ENCODE data around the gene PEX11G. TPM values are rescaled to one million over a fixed set of nuclear protein-coding genes. Genes with fewer than 3 reads are reported as not detected.
A peak's percentile ranks its signal among the peaks of the same experiment; 100 is the strongest.

PEX11G gene
- total and polyA plus RNA-seq, 9 of the 15 experiments (the other 6 are each of a cell fraction or from before 2014, with no cell fraction given) = 0.07 to 3.2 (median 0.70) TPM; not detected in 1

DNA sequence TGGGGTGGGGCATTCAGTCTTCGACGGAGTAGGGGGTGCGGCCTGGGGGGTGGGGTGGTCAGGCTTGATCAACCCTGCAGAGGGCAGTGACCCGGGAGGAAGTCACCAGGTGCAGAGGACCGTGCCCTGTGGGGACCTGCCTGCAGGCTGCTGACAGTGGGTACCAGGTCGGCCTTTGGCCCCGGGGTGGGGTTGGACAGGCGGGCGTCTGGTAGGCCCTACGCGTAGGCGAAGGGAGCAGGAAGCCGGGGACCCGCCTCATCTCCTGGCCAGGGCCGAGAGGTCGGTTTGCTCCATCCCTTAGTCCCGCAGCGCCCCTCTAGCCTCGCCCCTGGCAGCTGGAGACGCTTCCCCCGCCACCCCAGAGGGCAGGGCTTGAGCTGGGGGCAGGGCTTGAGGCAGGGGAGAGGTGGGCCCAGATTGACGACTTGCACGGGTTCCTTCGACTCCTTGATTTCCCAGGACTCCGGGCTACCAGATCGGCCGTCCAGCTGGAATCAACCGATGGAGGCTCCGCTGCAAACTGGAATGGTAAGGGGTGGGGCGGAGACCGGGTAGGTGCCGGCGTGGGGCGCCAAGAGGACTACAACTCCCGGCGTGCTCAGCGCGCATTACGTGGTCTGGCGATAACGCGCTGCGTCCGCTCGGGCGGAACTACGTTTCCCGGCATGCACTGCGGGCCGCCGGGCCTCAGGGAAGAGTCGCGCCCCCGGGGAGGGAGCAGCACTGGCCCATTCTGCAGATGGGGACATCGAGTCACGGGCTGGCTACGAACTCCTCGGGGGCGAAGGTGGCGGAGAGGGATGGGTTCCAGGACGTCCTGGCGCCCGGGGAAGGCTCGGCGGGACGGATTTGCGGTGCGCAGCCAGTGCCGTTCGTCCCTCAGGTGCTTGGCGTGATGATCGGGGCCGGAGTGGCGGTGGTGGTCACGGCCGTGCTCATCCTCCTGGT, 46.5 kb upstream of the PEX11G start, which contains the start of gene PNPLA6 (continued):
- TF ChIP-seq ZNF740 (CRISPR knock-in tag; IDR thresholded peaks at IDR 0.05) (peak; percentile 54; the same call in 1 of the 2 replicates), ZNF740 (tag; IDR thresholded peaks at IDR 0.05) (no peak; a peak in 1 of 4 replicates), KDM5B (IDR thresholded peaks at IDR 0.05; ENCODE audit: insufficient replicate concordance, low read depth, low read length) (peak; percentile 67), CCNT2 (IDR thresholded peaks at IDR 0.05; ENCODE audit: borderline replicate concordance, extremely low read depth, insufficient read length, low read depth, low read length) (peak; percentile 67), BRD9 (IDR thresholded peaks at IDR 0.05; ENCODE audit: low read depth, partially characterized antibody) (no peak), ZNF507 (tag; conservative IDR thresholded peaks at IDR 0.05) (no peak), SMAD2 (IDR thresholded peaks at IDR 0.05; ENCODE audit: low read depth, low read length) (no peak), SMAD3 (CRISPR knock-in tag; conservative IDR thresholded peaks at IDR 0.05) (0 out of 2 replicates have a peak, but pooled peaks have one; percentile 49), U2AF1 (optimal IDR thresholded peaks at IDR 0.05; ENCODE audit: low read depth, low read length) (no peak), ETS1 (conservative IDR thresholded peaks at IDR 0.05; ENCODE audit: control insufficient read depth, low read depth, low read length) (peak; percentile 100), CC2D1A (IDR thresholded peaks at IDR 0.05) (no peak; the same call in 1 of the 2 replicates), MAZ (CRISPR knock-in tag; conservative IDR thresholded peaks at IDR 0.05 in 1 of 2, IDR thresholded peaks at IDR 0.05 in 1 of 2) (peak; percentile 98), ZKSCAN3 (CRISPR knock-in tag; IDR thresholded peaks at IDR 0.05) (no peak), RB1 (IDR thresholded peaks at IDR 0.05; ENCODE audit: low read depth) (peak; percentile 91; the same call in 1 of the 2 replicates), RFX7 (CRISPR knock-in tag; IDR thresholded peaks at IDR 0.05) (no peak), RBM15 (IDR thresholded peaks at IDR 0.05; ENCODE audit: insufficient read depth, low read length) (no peak), NONO (IDR thresholded peaks at IDR 0.05; ENCODE audit: low read depth in 2 of 2, low read length in 1 of 2) (peak in 1 of 2 experiments; percentile 95; a peak in 2 of 4 replicates), ZFP36 (IDR thresholded peaks at IDR 0.05; ENCODE audit: low read depth, low read length, partially characterized antibody) (peak; percentile 29), HSF4 (CRISPR knock-in tag; IDR thresholded peaks at IDR 0.05; ENCODE audit: borderline replicate concordance) (no peak), CBFA2T3 (IDR thresholded peaks at IDR 0.05) (no peak), ZNF197 (CRISPR knock-in tag; IDR thresholded peaks at IDR 0.05; ENCODE audit: low read depth) (peak; percentile 89), ZNF41 (CRISPR knock-in tag; conservative IDR thresholded peaks at IDR 0.05) (no peak), ESRRA (IDR thresholded peaks at IDR 0.05; ENCODE audit: borderline replicate concordance, low read depth) (peak; percentile 90), WHSC1 (IDR thresholded peaks at IDR 0.05; ENCODE audit: low read length) (no peak), ZC3H8 (IDR thresholded peaks at IDR 0.05) (no peak)

Measured in K562 (cell line).